GM23338 (cell line): Measurements from ENCODE around the gene GTF2E1. TPM values are rescaled to one million over a fixed set of nuclear protein-coding genes. Genes with fewer than 3 reads are reported as not detected.

Experiments
- ATAC-seq: fragments of 200-7000 bp; cut with Tn5 transposase; 3 replicates; pipeline ENCODE4 v1.9.1; 2020
- DNase-seq: peaks from one replicate; pipeline ENCODE4 v3.0.0-alpha.2; 2015; ENCODE audit warnings: low spot score
- H2AFZ ChIP-seq: fragments of 200-600 bp; sonication (generic); 2 replicates; pipeline ENCODE4 v1.8.0; 2016; ENCODE audit warnings: antibody characterized with exemption, mild to moderate bottlenecking, moderate library complexity
- H3F3A ChIP-seq: fragments of 200-600 bp; sonication (generic); replicated peaks from 2 replicates; pipeline ENCODE4 v1.8.0; 2017; ENCODE audit warnings: antibody characterized with exemption, mixed run types, low read depth
- H3K27ac ChIP-seq: fragments of 200-600 bp; sonication (generic); 2 replicates; pipeline ENCODE4 v1.6.1; 2016; ENCODE audit warnings: low read depth
- H3K27me3 ChIP-seq: fragments of 200-600 bp; sonication (generic); 2 replicates; pipeline ENCODE4 v1.8.0; 2016; ENCODE audit warnings: mild to moderate bottlenecking, mixed run types, moderate library complexity; ENCODE audit not compliant: insufficient read depth
- H3K36me3 ChIP-seq: fragments of 200-600 bp; sonication (generic); 2 replicates; pipeline ENCODE4 v1.8.0; 2016; ENCODE audit warnings: mild to moderate bottlenecking; ENCODE audit not compliant: insufficient read depth
- H3K4me1 ChIP-seq: fragments of 200-600 bp; sonication (generic); 2 replicates; pipeline ENCODE4 v1.8.0; 2016; ENCODE audit warnings: mild to moderate bottlenecking, moderate library complexity; ENCODE audit not compliant: insufficient read depth
- H3K4me2 ChIP-seq: fragments of 200-600 bp; sonication (generic); 2 replicates; pipeline ENCODE4 v1.7.1; 2017; ENCODE audit warnings: mixed run types
- H3K4me3 ChIP-seq: fragments of 200-600 bp; sonication (generic); 2 replicates; pipeline ENCODE4 v1.6.1; 2016; ENCODE audit warnings: mixed run types
- H3K79me2 ChIP-seq: fragments of 200-600 bp; sonication (generic); replicated peaks from 2 replicates; pipeline ENCODE4 v1.8.0; 2017; ENCODE audit warnings: mild to moderate bottlenecking; ENCODE audit not compliant: insufficient read depth
- H3K9me2 ChIP-seq: fragments of 200-600 bp; sonication (generic); 2 replicates; pipeline ENCODE4 v1.8.0; 2017; ENCODE audit not compliant: insufficient read depth
- H4K20me1 ChIP-seq: fragments of 200-600 bp; sonication (generic); replicated peaks from 2 replicates; pipeline ENCODE4 v1.8.0; 2017; ENCODE audit warnings: mild to moderate bottlenecking; ENCODE audit not compliant: insufficient read depth
- H3K27ac Mint-ChIP-seq: 2 replicates; pipeline ENCODE4 v1.8.0; 2020; ENCODE audit warnings: inconsistent platforms, mild to moderate bottlenecking, moderate library complexity, mixed read lengths
- H3K27me3 Mint-ChIP-seq: 3 replicates; pipeline ENCODE4 v1.8.0; 2022; ENCODE audit warnings: low read depth, mild to moderate bottlenecking, moderate library complexity, mixed read lengths, inconsistent platforms; ENCODE audit not compliant: insufficient read depth, poor library complexity
- H3K36me3 Mint-ChIP-seq: 3 replicates; pipeline ENCODE4 v1.8.0; 2021; ENCODE audit warnings: low read depth, mild to moderate bottlenecking, inconsistent platforms, moderate library complexity, mixed read lengths
- H3K4me1 Mint-ChIP-seq: 3 replicates; pipeline ENCODE4 v1.8.0; 2020; ENCODE audit warnings: mild to moderate bottlenecking, inconsistent platforms, mixed read lengths
- H3K4me3 Mint-ChIP-seq: 3 replicates; pipeline ENCODE4 v1.8.0; 2021; ENCODE audit warnings: moderate library complexity, mild to moderate bottlenecking, inconsistent platforms, mixed read lengths
- H3K9me3 Mint-ChIP-seq: 3 replicates; pipeline ENCODE4 v1.8.0; 2020; ENCODE audit warnings: moderate library complexity, mild to moderate bottlenecking, inconsistent platforms, mixed read lengths
- CREB1 ChIP-seq: fragments of 250-450 bp; sonication (Bioruptor Pico); IDR thresholded peaks from 2 replicates; pipeline ENCODE4 v1.5.0; 2020; ENCODE audit warnings: low read depth, mild to moderate bottlenecking, moderate library complexity
- ETS1 ChIP-seq: IDR thresholded peaks from 2 replicates; pipeline ENCODE4 v1.6.1; 2016; ENCODE audit warnings: antibody characterized with exemption
- EZH2 ChIP-seq: fragments of 200-600 bp; sonication (generic); IDR thresholded peaks from one replicate; pipeline ENCODE4 v1.8.0; 2017; ENCODE audit warnings: antibody characterized with exemption, mild to moderate bottlenecking, low read depth; ENCODE audit not compliant: unreplicated experiment
- EZH2phosphoT487 ChIP-seq: fragments of 200-600 bp; sonication (generic); IDR thresholded peaks from one replicate; pipeline ENCODE4 v1.8.1; 2018; ENCODE audit warnings: antibody characterized with exemption; ENCODE audit not compliant: unreplicated experiment
- POLR2AphosphoS5 ChIP-seq: IDR thresholded peaks from 2 replicates; pipeline ENCODE4 v1.6.1; 2016; ENCODE audit warnings: antibody characterized with exemption, low read depth
- STAT1 ChIP-seq: IDR thresholded peaks from one replicate; pipeline ENCODE4 v1.6.1; 2016; ENCODE audit warnings: antibody characterized with exemption; ENCODE audit not compliant: unreplicated experiment
- polyA plus RNA-seq: library from polyadenylated mRNA; unstranded; fragments of >200 nt; fragmentation: Nextera tagmentation; extraction: Ambion mirVana; gene quantifications from 2 replicates; pipeline ENCODE4 v1.2.1, GENCODE V29; 2016
- total RNA-seq: library from RNA; depleted of rRNA; stranded (reverse); fragments of >200 nt; shearing (Covaris generic); gene quantifications from 2 replicates; pipeline ENCODE4 v1.2.3, GENCODE V29; 2014
- TF ChIP-seq, protein P1 (sequence below): fragments of 250-450 bp; sonication (Bioruptor Pico); IDR thresholded peaks from 2 replicates; pipeline ENCODE4 v1.5.0; 2020; ENCODE audit warnings: mild to moderate bottlenecking, moderate library complexity
- TF ChIP-seq, protein P2 (sequence below): IDR thresholded peaks from one replicate; pipeline ENCODE4 v1.6.1; 2018; ENCODE audit warnings: antibody characterized with exemption; ENCODE audit not compliant: unreplicated experiment

Gene GTF2E1
- total and polyA plus RNA-seq, 2 experiments from 2014 or later: 24.3 to 69.0 TPM

DNA sequence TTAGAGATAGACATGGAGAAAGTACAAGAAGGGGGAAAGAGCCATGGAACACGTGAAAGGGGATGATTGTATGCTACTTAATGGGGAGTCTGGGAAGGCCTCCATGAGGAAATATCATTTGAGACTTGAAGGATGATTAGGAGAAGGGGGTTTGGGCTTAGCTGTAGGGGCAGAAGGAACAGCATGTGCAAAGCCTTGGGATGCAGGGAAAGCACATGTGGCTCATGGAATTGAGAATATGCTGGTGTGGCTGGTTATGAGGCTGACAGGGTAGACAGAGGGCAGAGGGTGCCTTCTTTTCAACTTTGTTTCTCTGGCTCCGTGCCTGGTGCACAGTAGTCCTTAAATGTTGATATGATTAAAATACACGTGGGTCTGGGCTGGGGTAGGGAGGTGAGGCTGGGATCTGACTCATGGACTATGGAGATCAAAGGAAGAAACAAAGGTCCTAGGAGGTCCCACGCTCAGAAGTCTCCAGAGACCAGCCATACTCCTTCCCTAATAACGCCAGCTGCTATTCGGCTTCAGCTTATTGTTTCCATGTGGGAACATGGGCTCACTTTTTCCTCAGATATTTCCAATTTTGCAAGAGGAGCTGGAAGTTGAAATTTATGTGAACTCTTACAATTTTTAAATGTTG is 1.1 kb downstream of the GTF2E1 start (continued):
- TF ChIP-seq ETS1: no peak
- TF ChIP-seq STAT1: no peak
- TF ChIP-seq EZH2phosphoT487: no peak
- no peak for TF ChIP-seq POLR2AphosphoS5
- TF ChIP-seq CREB1: no peak
- TF ChIP-seq, protein P1, sequence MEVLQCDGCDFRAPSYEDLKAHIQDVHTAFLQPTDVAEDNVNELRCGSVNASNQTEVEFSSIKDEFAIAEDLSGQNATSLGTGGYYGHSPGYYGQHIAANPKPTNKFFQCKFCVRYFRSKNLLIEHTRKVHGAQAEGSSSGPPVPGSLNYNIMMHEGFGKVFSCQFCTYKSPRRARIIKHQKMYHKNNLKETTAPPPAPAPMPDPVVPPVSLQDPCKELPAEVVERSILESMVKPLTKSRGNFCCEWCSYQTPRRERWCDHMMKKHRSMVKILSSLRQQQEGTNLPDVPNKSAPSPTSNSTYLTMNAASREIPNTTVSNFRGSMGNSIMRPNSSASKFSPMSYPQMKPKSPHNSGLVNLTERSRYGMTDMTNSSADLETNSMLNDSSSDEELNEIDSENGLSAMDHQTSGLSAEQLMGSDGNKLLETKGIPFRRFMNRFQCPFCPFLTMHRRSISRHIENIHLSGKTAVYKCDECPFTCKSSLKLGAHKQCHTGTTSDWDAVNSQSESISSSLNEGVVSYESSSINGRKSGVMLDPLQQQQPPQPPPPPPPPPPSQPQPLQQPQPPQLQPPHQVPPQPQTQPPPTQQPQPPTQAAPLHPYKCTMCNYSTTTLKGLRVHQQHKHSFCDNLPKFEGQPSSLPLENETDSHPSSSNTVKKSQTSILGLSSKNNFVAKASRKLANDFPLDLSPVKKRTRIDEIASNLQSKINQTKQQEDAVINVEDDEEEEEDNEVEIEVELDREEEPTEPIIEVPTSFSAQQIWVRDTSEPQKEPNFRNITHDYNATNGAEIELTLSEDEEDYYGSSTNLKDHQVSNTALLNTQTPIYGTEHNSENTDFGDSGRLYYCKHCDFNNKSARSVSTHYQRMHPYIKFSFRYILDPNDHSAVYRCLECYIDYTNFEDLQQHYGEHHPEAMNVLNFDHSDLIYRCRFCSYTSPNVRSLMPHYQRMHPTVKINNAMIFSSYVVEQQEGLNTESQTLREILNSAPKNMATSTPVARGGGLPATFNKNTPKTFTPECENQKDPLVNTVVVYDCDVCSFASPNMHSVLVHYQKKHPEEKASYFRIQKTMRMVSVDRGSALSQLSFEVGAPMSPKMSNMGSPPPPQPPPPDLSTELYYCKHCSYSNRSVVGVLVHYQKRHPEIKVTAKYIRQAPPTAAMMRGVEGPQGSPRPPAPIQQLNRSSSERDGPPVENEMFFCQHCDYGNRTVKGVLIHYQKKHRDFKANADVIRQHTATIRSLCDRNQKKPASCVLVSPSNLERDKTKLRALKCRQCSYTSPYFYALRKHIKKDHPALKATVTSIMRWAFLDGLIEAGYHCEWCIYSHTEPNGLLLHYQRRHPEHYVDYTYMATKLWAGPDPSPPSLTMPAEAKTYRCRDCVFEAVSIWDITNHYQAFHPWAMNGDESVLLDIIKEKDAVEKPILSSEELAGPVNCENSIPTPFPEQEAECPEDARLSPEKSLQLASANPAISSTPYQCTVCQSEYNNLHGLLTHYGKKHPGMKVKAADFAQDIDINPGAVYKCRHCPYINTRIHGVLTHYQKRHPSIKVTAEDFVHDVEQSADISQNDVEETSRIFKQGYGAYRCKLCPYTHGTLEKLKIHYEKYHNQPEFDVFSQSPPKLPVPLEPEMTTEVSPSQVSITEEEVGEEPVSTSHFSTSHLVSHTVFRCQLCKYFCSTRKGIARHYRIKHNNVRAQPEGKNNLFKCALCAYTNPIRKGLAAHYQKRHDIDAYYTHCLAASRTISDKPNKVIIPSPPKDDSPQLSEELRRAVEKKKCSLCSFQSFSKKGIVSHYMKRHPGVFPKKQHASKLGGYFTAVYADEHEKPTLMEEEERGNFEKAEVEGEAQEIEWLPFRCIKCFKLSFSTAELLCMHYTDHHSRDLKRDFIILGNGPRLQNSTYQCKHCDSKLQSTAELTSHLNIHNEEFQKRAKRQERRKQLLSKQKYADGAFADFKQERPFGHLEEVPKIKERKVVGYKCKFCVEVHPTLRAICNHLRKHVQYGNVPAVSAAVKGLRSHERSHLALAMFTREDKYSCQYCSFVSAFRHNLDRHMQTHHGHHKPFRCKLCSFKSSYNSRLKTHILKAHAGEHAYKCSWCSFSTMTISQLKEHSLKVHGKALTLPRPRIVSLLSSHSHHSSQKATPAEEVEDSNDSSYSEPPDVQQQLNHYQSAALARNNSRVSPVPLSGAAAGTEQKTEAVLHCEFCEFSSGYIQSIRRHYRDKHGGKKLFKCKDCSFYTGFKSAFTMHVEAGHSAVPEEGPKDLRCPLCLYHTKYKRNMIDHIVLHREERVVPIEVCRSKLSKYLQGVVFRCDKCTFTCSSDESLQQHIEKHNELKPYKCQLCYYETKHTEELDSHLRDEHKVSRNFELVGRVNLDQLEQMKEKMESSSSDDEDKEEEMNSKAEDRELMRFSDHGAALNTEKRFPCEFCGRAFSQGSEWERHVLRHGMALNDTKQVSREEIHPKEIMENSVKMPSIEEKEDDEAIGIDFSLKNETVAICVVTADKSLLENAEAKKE (CRISPR knock-in tag): no peak
- no peak for TF ChIP-seq EZH2

- DNase-seq (no peak), ATAC-seq (no peak)
- Histone ChIP-seq H3K4me1 (peaks cover 25% of the 10 kb centered on the region), H3K27ac (no peak overlapping the region), H3K4me2 (no peak overlapping the region), H4K20me1 (peaks cover 5% of the 10 kb centered on the region), H3K4me3 (no peak overlapping the region), H3F3A (no peaks in the 10 kb centered on the region), H3K27me3 (no peaks in the 10 kb centered on the region), H3K79me2 (peaks cover 77% of the 10 kb centered on the region), H3K9me2 (no peaks in the 10 kb centered on the region), H3K36me3 (no peaks in the 10 kb centered on the region), H2AFZ (no peak overlapping the region)
- Mint-ChIP-seq H3K9me3 (peaks cover 17% of the 10 kb centered on the region; the same call in 2 of the 3 replicates), H3K27me3 (peaks cover 14% of the 10 kb centered on the region), H3K4me3 (no peak overlapping the region), H3K27ac (no peak overlapping the region), H3K4me1 (peaks cover 34% of the 10 kb centered on the region), H3K36me3 (peaks cover 53% of the 10 kb centered on the region)
- TF ChIP-seq, protein P2, sequence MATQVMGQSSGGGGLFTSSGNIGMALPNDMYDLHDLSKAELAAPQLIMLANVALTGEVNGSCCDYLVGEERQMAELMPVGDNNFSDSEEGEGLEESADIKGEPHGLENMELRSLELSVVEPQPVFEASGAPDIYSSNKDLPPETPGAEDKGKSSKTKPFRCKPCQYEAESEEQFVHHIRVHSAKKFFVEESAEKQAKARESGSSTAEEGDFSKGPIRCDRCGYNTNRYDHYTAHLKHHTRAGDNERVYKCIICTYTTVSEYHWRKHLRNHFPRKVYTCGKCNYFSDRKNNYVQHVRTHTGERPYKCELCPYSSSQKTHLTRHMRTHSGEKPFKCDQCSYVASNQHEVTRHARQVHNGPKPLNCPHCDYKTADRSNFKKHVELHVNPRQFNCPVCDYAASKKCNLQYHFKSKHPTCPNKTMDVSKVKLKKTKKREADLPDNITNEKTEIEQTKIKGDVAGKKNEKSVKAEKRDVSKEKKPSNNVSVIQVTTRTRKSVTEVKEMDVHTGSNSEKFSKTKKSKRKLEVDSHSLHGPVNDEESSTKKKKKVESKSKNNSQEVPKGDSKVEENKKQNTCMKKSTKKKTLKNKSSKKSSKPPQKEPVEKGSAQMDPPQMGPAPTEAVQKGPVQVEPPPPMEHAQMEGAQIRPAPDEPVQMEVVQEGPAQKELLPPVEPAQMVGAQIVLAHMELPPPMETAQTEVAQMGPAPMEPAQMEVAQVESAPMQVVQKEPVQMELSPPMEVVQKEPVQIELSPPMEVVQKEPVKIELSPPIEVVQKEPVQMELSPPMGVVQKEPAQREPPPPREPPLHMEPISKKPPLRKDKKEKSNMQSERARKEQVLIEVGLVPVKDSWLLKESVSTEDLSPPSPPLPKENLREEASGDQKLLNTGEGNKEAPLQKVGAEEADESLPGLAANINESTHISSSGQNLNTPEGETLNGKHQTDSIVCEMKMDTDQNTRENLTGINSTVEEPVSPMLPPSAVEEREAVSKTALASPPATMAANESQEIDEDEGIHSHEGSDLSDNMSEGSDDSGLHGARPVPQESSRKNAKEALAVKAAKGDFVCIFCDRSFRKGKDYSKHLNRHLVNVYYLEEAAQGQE: no peak
These were observed 2.9 kb downstream of the GTF2E1 start for GRCh38 chr3:120745466-120745865.
